Left renal cortex interstitium (tissue), 4 donors: ENCODE data around the gene NCKAP5. TPM values are rescaled to one million over a fixed set of nuclear protein-coding genes. Genes with fewer than 3 reads are reported as not detected.

Experiments
- DNase-seq, 4 donors: peaks; one replicate each; pipeline ENCODE4 v3.0.0-alpha.2; 2013; ENCODE audit warnings: low read depth in 4 of 4, low spot score in 2 of 4, missing footprints in 1 of 4
- polyA plus RNA-seq, 4 donors: library from polyadenylated mRNA; unstranded; fragments of 120-200 nt; gene quantifications; one replicate each; pipeline ENCODE4 v1.2.1, GENCODE V29; 2013; ENCODE audit not compliant: insufficient read length in 4 of 4

Gene NCKAP5
- polyA plus RNA-seq, 4 donors: 5.9 to 8.1 (median 7.0) TPM

DNA sequence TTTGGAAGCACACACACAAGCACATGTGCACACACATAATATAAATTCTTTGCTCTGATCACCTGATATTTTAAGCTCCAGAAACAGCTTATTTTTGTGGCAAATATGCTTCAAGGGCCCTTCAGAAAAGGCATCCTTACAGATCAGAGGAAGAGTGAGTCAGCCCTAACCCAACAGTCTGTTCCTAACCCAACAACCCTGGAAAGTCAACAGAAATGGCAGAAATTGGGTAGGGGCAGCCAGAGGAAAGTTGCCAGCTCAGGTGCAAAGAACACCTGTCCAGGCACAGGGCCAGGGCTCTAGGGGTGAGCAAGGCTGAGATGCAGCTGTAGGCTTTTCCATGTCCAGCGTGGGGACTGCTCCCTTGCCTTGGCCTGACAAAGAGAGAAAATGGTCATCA is 6.4 kb upstream of the NCKAP5 start:
- no peak for DNase-seq

DNA sequence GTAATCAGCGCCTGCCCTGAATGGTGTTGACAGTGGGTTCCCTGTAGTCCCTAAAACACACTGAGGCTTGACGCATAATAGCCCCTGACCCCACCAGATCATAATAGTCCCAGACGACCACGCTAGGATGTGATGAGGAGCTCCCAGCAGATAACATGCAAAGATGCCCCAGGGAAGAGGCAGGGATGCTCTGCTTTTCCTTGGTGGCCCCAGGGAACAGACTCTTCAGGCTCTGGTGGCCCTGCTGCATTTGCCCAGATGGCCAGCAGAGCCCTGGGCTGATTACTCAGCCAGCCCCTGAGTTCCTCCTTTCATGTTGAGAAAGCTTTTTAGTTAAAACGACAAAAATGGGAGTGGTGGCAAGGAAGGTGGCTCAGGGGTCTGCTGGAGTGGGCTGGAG is 5.9 kb upstream of the NCKAP5 start:
- no peak for DNase-seq

DNA sequence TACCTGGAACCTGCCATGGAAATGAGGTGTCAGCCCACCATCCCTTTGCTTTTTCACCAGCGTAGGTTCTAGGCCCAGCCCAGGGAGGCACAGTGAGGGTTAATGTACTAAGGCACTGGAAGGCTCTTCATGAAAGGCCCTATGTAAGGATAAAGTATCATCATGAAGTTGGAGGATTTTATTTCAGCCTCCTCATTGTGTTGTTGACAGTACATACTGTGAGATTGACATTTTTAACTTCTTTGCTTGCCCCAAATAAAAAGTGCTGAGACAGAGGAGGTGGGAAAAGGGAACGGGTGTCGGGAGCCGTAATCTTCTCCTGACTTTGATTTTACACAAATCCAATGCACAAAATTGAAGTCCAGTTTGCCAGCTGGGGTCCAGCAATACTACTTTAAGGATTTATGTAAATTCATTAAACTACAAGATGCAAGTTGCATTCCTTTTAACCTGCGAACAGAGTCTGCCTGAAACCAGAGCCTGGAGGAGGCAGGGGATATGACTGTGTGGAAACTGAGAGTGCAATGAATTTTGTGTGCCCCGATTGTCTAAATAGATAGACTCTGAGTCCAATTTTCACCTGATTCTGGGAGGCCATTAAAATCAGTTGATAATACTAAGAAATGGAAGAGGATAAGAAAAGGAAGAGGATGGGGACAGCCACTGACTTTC is 5.4 kb upstream of the NCKAP5 start:
- DNase-seq: no peak

DNA sequence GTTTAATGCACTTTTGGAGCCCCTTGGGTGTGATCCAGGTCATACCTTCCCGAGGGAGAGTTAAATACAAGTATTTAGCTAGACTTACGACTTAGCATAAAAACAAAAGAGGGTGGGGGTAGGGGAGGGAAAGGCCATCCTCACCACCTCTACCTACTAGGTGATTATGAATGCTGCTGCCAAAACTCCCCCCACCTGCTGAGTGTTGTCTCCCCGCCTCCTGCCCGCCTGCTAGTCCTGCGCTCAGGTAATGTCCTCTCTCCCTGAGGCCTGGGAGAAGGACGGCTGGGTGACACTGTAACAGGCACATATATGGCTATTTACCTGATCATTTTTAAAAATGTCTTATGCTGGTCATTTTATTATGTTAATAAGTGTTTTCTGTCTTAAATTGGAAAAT is 3.0 kb upstream of the NCKAP5 start:
- DNase-seq: no peak

DNA sequence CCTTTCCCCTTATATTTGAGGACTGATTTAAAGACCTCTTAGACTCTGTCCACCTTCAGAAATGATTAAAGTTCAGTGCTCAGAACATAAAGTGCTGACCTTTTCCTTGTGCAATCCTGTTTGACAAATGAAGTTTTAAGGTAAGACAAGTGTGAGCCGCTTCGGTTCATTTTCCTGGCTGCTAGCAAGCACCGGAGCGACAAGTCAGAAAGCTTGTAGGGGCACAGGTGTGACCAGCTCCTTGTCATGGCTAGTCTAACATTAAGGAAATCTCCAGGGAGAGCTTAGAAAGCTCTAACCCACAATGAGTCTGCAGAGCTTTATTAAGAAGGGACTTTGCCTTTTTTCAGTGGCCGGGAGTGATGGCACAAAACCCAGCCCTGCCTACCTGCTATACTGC is 2.3 kb upstream of the NCKAP5 start:
- no peak for DNase-seq

DNA sequence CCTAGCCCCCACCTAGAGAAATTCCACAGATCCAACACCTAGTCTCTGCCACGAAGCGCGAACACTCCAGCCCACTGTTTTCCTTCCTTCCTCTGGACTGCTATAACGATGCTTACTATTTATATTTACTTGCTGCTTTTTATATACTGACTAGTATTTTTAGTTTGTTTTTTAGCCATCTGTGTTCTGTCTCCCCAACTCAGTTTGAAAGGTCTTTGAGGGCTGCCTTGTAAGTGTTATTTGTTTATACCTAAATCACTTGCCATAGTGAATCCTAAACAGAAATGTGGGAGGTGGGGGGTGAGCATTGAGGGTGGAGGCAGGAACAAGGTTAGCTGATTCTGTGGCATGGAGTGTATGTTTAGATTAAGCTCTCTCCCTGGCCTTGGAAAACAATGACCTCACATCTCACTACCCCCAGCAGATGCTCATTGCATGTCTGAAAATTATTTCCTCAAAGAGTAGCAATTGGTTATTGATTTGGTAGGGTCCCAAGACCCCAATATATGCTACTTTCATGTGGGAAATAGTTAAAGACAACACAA is 1.1 kb upstream of the NCKAP5 start:
- no peak for DNase-seq

DNA sequence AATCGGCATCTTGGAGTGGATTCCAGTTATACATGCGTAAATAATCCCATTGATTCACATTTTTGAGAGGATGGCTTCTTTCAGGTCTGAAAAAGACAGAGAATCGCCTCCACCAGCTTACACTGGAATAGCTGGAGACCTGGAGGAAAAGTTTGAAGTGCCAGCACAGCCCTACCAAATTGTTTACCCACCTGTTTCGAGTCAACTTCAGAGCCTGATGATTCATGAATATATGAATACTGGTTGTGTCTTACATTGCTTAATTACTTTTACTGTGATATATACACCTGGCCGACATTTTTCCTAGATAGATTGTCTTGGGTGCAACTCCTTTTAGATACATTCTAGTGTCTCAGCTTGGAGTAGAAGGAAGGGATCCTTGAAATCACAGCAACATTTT is 335 bp upstream of the NCKAP5 start:
- DNase-seq: no peak

DNA sequence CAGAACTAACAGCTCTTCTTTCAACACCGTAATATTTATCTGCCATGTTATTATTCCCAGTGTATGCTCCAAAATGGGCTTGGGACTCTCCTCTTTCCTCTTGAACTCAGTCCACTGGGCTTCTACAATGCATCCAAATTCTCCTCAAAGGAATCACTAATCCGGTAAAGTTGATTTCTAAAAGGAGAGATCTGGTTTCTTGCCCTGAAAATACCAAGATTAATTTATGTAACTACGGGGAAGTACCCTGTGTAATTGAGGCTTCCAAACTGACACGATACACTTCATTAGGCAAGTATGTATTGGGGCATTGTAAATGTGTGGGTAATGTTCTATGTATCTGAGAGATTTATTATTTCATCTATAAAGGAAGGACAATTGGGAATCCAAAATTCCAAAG is 5.7 kb downstream of the NCKAP5 start:
- DNase-seq: no peak

DNA sequence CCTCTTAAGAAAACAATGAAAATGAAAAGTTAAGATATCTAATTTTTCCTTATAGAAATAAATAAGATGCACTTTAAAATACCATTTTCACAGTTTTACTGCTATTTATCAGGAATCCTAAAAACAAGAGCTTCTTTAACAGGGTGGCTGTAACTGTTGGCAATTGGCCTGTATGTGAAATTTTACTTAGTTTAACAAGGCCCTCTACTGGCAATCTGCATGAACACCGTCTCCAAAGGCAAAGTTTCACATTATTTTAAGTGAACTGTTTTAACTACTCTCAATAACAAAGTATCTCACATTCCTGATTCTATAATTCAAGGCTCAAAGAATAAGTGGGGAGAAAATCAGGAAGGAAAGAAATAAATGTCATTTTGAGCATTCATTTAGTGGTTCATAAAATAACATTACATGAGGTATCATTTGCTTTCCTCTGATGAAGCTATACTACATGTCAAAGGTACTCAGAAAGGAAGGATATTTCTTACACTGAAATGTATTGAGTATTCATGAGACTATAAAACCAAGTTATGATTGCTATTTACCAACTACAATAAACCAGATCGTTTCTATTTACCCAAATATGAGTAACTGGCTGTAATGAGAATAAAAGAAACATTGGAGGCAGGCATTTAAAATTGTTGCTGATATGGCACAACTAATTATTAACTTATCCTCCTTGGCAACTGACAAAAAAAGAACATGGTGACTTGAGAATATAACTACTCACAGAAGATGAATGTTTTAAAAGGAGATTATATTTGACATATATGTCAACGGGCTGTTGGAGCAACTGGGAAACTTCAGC is 7.0 kb downstream of the NCKAP5 start:
- peak in 1 of 4 donors; percentile 44 for DNase-seq

DNA sequence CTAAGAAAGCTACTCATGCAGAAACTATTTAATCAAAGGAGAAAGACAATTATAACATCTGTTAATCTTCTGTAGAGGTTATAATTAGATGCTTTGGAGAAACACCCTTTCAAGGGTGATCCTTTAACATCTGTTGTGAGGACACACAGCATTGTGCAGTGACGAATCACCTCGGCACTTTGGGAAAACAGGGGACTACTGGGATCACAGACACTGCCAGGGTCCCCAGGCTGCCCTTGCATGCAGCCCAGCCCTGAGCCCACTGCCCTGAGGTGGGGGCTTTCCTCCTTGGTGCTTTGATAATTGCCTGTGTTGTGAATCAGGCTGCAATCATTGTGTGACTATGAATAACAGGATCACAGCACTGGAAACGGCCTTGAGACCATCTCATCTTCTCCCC is 10.6 kb downstream of the NCKAP5 start:
- no peak for DNase-seq

DNA sequence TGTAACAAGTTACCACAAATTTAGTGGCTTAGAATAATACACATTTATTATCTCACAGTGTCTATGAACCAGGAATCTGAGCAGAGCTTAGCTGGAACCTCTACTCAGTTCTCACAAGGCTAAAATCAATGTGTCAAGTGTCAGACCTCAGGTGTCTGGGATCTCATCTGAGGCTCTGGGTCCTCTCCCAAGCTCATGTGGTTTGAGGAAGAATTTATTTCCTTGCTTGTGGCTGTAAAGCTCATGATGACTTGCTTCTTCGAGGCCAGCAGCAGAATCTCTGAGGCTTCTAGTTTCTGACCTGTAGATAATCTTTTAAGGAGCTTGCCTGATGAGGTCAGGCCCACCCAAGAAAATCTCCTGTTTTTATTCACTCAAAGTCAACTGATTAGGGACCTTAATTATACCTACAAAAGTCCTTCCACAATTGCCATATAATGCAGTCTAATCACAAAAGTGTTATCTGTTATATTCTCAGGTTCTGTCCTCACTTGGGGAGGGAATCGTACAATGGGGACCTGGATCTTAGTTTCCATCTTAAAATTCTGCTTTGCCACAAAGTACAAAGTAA is 14.3 kb downstream of the NCKAP5 start:
- DNase-seq: no peak

DNA sequence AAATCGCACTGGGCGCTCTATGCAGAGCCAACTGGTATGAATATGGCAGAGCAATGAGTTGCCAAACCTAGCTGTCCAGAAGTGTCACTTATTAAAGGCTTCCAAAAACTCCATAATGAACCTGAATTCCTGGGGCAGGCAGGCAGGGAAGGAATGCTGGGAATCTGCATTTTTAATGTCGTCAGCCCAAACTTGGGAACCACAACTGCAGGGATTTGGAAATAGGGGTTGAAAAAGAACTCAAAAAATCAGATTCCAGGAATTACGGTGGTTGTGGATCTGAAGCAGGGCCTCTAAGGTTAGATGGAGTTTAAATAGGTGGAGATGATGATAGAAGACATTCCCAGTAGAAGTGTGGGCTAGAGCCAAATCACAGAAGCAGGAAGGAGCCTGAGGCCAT is 15.0 kb downstream of the NCKAP5 start:
- DNase-seq: no peak

DNA sequence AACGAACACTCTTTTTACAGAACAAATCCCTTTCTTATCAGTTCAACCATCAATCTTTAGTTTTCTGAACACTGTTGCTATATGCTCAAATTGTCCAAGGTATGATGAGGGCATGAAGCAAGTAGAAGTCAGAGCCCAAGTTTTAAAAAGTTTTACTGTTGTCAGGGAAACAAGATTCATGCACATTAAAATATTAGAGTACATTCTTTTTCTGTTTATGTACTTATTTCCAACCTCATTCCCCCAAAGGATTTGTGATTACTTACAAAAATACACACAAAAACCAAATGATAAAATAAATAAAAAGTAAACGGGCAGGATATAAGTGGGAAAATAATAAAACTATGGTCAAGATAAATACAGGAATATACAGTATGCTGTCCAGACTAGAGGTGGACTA is 15.4 kb downstream of the NCKAP5 start:
- DNase-seq: no peak

DNA sequence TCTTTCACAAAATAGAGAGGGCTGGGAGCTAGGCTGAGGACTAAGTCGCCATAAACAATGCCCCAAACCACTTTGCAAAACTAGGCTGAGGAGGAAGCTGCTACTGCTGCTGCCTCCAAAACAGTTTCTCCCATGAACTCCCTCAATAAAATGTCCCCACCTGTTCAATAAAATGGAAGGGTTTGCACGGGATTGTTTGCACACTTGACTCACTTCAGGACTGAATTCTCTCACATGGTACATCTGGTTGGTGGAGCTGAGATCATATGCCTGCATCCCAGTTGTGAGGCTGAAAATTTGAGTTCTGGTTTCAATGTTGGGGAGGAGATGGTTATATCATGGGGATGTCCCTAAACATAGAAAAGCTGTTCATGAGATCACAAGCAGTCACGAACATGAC is 26.5 kb downstream of the NCKAP5 start:
- no peak for DNase-seq

DNA sequence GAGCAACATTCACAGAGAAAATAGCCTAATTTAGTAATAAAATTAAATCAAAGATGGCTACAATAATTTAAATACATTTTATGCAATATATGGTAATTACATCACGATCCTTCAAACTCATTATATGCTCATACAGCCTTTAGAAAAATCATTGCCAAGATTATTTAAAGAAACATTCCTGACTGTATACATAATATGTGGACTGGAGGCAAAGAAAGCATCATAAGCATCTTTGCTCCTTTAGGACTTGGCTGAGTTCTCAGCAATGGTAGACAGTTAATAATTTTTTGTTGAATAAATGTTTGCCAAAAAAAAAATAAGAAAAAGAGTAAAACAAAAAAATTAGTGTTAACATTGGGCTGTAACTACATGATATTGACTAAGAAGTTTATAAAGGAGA is 26.9 kb downstream of the NCKAP5 start:
- no peak for DNase-seq

DNA sequence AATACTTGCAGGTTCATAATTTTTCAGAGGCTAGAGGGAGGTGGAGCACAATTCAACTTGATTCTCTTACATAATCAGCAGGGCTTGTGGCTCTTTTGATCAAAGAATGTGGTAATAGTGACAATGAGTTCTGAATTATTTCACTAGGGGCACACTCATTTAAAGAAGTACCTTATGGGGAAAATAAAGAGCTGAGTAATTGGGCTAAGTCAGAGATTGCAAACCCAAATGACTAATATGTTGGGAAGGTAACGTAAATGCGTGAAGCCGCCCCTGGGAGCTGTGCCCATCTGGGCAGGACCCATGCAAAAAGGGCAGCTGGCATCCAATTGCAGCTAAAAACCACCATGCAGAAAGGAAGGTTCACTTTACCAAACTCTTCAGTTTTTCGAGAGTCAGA is 35.3 kb downstream of the NCKAP5 start:
- DNase-seq: no peak

DNA sequence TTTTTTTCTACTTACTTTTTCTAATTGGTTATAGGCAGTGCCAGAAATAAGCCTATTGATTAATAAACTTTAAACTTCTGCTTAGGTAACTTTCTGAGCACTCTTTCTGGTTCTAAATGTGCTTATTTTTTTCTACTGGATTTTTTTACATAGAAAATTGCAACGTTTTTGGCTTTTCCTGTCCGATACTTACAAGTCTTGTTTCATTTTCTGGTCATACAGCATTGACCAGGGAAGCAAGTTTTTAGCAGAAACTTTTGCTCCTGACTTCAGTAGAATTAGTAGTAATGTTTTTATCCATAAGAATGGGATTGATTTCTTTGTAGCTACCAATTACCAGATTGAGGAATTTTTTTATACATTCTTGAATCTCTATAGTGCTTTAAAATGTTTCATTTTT is 36.9 kb downstream of the NCKAP5 start:
- DNase-seq: no peak

DNA sequence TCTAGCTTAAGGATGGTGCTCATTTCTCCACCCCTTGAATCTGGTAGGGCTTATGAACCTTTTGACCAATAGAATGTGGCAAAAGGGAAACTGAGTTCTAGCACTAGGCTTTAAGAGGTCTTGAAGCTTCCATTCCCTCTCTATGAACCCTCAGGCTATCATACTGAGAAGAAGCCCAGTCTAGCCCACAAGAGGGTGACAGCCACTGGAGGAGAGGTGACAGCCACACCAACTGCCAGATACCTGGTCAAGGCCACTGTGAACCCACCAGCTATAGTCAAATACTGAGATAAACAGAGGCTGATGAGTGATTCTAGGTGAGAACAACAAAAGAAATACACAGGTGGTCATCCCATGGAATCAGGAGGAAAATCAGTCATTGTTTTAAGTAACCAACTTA is 37.6 kb downstream of the NCKAP5 start:
- no peak for DNase-seq

DNA sequence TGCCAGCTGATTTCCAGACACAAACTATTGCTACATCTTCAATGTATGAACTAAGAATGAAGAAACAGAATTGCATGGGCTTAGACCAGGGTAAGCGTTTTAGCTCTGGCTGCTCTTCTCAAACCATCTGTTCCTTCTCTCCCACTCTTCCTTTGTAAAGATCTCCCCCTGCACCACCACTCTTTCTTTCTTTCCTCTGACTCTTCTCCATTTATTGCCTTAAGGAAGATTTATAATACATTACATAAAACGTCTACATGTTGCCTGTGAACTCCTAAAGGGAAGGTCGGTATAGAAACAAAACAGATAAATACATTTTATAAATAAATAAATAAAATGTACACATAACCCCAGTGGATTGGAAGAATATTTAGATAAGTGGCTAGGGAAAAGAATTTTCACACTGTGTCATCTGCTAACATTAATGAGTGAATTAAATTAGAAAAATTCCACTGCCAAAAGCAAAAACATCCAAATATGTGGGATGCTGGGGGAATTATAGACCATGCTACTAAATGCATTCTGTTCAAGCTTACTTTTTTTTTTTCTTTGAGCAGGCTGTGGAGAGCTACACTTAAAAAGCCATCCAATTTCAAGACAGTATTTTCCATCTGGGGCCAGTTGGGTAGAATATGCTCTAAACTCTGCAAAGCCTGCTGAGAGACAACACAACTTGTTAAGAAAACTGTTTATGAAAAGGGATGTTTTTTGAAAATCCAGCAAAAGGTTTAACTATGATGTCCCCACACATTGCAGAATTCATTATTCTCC is 41.5 kb downstream of the NCKAP5 start:
- DNase-seq: no peak

DNA sequence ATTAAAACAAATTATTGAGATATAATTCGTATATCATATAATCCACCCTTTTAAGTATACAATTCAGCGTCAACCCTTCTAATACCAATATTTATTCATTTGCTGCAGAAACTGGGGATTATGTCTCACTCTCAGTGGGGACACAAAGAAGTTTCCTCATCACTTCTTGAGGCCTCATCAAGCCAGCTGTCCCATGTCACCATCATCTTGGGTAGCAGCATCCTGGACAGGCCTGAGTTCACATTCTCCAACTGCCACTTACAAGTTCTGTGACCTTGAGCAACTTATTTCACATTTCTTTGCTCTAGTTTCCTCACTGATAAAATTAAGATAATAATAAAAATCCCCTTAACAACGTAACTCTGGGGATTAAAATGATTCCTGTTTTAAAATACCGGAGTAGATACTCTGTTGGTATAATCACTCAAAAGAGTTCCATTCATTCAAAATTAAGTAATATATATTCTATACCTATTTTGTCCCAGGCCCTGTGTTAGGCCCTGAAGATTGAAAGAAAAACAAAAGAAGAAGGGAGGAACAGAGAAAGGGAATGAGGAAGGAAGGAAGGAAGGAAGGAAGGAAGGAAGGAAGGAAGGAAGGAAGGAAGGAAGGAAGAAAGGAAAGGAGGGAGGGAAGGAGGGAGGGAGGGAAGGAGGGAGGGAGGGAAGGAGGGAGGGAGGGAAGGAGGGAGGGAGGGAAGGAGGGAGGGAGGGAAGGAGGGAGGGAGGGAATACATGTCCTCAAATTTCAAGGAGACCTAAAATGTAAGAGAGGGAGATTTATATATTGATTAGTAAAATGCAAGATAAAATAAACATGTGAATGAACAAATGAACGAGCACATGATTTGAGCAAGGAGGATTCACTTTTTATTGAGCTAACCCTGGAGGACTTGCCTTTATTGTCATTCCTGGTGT is 42.4 kb downstream of the NCKAP5 start:
- no peak for DNase-seq
